ENCODE measurements around the gene STK4. TPM values are rescaled to one million over a fixed set of nuclear protein-coding genes. Genes with fewer than 3 reads are reported as not detected.

The STK4 gene
- total and polyA plus RNA-seq, 2 of the 4 experiments (the other 2 are of a cell fraction), result 10.2 to 22.2 TPM

- Histone ChIP-seq H3K36me3 (ENCODE audit: control insufficient read depth, insufficient read depth, low read length) (no peaks in the 10 kb centered on the region; the same call in 1 of the 2 replicates), H4K8ac (ENCODE audit: low read depth in 2 of 2, low read length in 2 of 2) (no peak overlapping the region), H3K9ac (ENCODE audit: low read depth, low read length) (no peak overlapping the region), H4K5ac (ENCODE audit: low read depth, low read length) (no peak overlapping the region), H3K4me2 (ENCODE audit: low read depth, low read length) (no peak overlapping the region), H2AK5ac (ENCODE audit: low read depth, low read length) (no peak overlapping the region), H4K91ac (ENCODE audit: insufficient read depth, low read depth, low read length) (no peak overlapping the region), H2AK9ac (replicated peaks; ENCODE audit: low read depth, low read length, poor library complexity) (no peak overlapping the region), H2AFZ (replicated peaks; ENCODE audit: low read length, poor library complexity) (no peak overlapping the region), H2BK5ac (ENCODE audit: low read depth, low read length, poor library complexity, severe bottlenecking) (no peak overlapping the region), H3K9me3 (ENCODE audit: control insufficient read depth, insufficient read depth, low read length) (no peaks in the 10 kb centered on the region), H2BK120ac (ENCODE audit: low read depth, low read length) (no peak overlapping the region), H3K79me1 (ENCODE audit: low read depth in 1 of 2, low read length in 2 of 2) (peaks cover 2 to 18% of the 10 kb centered on the region in 2 experiments; a peak in 2 of 4 replicates), H2BK15ac (ENCODE audit: low read depth, low read length) (no peak overlapping the region), H3K4me1 (ENCODE audit: control insufficient read depth, insufficient read depth, low read length) (peaks cover 15% of the 10 kb centered on the region), H3K14ac (replicated peaks; ENCODE audit: low read depth, low read length) (no peak overlapping the region), H4K20me1 (ENCODE audit: insufficient read depth, low read length) (no peaks in the 10 kb centered on the region), H3K18ac (ENCODE audit: low read depth, low read length) (no peak overlapping the region), H3K27ac (ENCODE audit: insufficient read depth, low read length) (no peak overlapping the region), H3K9me1 (ENCODE audit: insufficient read depth, low read length) (no peaks in the 10 kb centered on the region; the same call in 1 of the 2 replicates), H2BK20ac (ENCODE audit: low read depth, low read length) (no peak overlapping the region), H3K4ac (ENCODE audit: low read depth, low read length) (no peak overlapping the region), H3K56ac (ENCODE audit: extremely low read depth, insufficient read depth, low read length) (no peak overlapping the region), H3K4me3 (ENCODE audit: insufficient read depth, low read depth, low read length) (no peak overlapping the region), H3K23ac (ENCODE audit: low read depth, low read length) (no peak overlapping the region), H3K27me3 (ENCODE audit: control insufficient read depth, insufficient read depth, low read length) (no peaks in the 10 kb centered on the region)
- ChIA-PET POLR2A (ENCODE audit: unreplicated experiment) (interaction anchor here (0.6 kb wide), 1 partner anchor 1555 kb away, joined by 4 read pairs; no protein-coding TSS in a partner anchor), CTCF (no interaction called here)
- TF ChIP-seq MAFK (IDR thresholded peaks at IDR 0.05; ENCODE audit: low read depth, low read length) (no peak), RCOR1 (IDR thresholded peaks at IDR 0.05; ENCODE audit: insufficient replicate concordance, low read length) (no peak), MAZ (IDR thresholded peaks at IDR 0.05; ENCODE audit: borderline replicate concordance, low read depth, low read length) (no peak), NFE2L2 (IDR thresholded peaks at IDR 0.05; ENCODE audit: low read depth, low read length) (no peak), USF2 (IDR thresholded peaks at IDR 0.05; ENCODE audit: low read depth, low read length) (no peak), ELK1 (IDR thresholded peaks at IDR 0.05; ENCODE audit: borderline replicate concordance, low read depth, low read length) (no peak), SMC3 (IDR thresholded peaks at IDR 0.05; ENCODE audit: low read depth, low read length) (no peak), MXI1 (IDR thresholded peaks at IDR 0.05; ENCODE audit: borderline replicate concordance, low read depth, low read length) (no peak), CEBPB (IDR thresholded peaks at IDR 0.05; ENCODE audit: low read depth, low read length) (no peak)
- no TSS peak for BruUV-seq (replicated peaks)
- in situ Hi-C loops (cut with MboI; ENCODE audit: low sequenced_read_pairs) (loop anchor here (10.0 kb wide), 1 partner anchor 267 kb away; no protein-coding TSS in a partner anchor), dilution Hi-C loops (cut with HindIII; ENCODE audit: low sequenced_read_pairs, unreplicated experiment) (no loop called here), intact Hi-C loops (cut with micrococcal nuclease) (loop anchor here (2.0 kb wide), 1 partner anchor 21 kb away; no protein-coding TSS in a partner anchor)
- DNase-seq (no peak), ATAC-seq (ENCODE audit: low read depth) (no peak)
Measured at GRCh38 chr20:45017857-45018256, 51.5 kb downstream of the STK4 start.
